GM12864 (cell line): Measurements from ENCODE around the gene DHCR7.

Source experiments
- DNase-seq: peaks from one replicate; pipeline ENCODE4 v3.0.0-alpha.2; 2011; ENCODE audit warnings: low read depth
- H3K4me3 ChIP-seq: 2 replicates; pipeline ENCODE4 v1.5.1; 2011; ENCODE audit warnings: mild to moderate bottlenecking, low read depth, low read length, control low read depth
- TF ChIP-seq, protein P1 (sequence below): IDR thresholded peaks from 2 replicates; pipeline ENCODE4 v1.5.1; 2011; ENCODE audit warnings: low read depth, mild to moderate bottlenecking, moderate library complexity, low read length, control low read depth, inconsistent platforms; ENCODE audit errors: missing control alignments

The DHCR7 gene

DNA sequence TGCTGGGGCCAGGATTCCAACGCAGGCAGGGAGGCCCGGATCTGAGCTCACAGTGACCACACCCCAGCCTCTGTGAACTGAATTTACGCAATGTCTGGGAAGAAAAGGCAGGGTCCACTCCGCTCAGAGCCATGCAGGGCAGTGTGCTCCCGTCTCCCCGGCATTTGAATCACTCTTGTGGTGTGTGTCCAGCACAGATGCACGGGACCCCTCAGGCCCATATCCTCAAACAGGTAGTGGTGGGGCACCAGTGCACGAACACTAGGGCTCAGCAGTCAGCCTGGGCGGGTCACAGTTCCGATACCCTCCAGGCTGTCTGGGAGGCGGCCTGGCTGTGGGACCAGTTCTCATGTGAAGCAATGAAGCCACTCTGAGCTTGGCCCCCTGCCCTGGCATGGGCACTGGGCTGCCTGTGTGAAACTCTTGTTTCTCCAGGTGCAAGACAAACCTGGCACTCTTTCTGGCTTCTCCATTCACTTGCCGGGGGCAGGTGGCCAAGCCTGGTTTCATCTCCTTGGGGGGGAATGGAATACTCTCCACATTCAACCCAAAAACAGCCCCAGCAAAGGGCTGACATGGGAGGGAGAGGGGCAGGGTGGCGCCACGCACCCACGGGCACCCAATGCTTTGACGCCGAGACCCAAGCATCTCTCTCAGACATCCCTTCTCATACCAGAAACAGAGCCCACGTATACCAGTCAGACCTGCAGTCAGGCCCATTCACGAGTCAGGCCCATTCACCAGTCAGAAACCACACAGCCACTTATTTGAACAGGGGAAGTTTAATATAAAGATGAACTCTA, 14.3 kb downstream of the DHCR7 start:
- DNase-seq, result no peak
- H3K4me3 ChIP-seq, result no peak overlapping the region
- TF ChIP-seq, protein P1, sequence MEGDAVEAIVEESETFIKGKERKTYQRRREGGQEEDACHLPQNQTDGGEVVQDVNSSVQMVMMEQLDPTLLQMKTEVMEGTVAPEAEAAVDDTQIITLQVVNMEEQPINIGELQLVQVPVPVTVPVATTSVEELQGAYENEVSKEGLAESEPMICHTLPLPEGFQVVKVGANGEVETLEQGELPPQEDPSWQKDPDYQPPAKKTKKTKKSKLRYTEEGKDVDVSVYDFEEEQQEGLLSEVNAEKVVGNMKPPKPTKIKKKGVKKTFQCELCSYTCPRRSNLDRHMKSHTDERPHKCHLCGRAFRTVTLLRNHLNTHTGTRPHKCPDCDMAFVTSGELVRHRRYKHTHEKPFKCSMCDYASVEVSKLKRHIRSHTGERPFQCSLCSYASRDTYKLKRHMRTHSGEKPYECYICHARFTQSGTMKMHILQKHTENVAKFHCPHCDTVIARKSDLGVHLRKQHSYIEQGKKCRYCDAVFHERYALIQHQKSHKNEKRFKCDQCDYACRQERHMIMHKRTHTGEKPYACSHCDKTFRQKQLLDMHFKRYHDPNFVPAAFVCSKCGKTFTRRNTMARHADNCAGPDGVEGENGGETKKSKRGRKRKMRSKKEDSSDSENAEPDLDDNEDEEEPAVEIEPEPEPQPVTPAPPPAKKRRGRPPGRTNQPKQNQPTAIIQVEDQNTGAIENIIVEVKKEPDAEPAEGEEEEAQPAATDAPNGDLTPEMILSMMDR, result no peak

DNA sequence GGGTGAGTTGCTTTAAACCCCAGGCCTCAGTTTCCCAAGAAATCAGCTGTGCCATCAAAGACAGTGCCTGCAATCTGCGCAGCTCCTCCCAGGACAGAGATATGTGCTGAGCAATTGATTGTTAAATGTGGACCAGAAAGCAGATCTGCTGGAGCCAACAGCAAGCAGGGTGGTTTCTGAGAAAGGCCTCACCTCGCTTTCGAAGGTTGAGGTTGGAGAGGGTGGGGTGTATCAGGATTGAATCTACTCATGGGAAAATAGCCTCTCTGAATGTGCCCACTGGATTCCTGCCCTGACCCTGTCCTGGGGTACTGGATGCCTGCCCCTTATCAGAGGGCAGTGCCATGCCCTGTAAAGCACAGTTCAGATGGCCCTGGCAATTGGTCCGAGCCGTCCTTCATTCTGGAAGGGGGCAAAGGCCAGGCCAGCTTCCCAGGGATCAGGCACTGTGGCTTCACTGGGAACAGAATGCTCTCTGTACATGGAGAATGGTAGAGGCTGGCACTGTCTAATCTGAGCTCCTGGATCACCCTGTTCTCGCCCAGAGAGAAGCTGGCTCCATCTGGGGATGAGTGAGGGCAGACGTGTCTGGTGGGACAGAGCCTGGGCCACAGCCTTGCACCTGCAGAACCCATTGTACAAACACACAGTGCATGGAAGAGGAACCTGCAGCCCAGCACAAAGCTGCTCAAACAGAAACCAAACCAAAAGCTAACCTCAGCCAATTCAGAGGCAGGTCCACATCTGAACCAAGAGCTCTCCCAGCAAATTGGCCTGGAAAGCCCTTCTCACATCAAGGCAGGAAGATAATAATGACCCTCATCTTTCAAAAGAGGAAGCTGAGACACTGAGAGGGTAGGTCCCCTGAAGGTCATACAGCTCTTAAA, 15.2 kb downstream of the DHCR7 start:
- DNase-seq, result no peak
- no peak overlapping the region for H3K4me3 ChIP-seq
- TF ChIP-seq, protein P1, result no peak

DNA sequence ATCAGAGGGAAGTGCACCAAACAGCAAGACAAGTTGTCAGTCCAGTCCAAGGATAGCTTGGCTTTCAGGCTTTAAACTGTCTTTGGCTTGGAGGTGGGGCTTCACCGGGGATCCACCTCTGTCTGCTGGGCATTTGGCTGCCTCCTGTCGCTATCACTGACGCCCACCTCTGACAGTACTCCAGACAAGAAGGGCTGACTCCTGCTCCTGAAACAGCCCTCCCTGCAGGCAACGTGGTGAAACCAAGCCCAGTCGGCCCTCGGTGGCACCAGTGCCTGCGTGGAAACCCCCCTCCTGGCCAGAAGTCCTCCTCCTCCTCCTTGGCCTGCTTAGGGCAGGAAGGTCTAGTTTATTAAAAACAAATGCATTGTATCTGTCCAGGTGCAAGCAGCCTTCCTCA, 16.9 kb downstream of the DHCR7 start:
- TF ChIP-seq, protein P1, result no peak
- H3K4me3 ChIP-seq, result no peak overlapping the region
- no peak for DNase-seq

DNA sequence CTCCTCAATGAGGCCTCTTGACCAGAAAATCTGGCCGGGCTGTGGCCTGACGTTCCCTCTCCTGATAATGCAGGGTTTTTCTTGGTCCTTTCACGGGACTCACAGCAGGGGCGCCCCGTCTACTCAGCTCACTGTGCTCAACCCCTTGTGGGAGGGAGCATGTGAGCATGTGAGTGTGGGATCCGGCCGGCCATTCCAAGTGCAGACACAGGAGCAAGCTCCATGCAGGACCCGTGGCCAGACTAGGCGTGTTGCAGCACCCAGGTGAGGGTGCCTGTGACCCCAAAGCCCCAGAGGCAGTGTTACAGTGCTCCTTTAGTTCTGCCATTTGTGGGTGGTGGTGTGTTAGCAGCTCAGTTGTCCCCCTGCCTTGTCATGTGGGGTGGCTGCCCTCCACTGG, 18.0 kb downstream of the DHCR7 start:
- no peak overlapping the region for H3K4me3 ChIP-seq
- TF ChIP-seq, protein P1, result no peak
- no peak for DNase-seq

DNA sequence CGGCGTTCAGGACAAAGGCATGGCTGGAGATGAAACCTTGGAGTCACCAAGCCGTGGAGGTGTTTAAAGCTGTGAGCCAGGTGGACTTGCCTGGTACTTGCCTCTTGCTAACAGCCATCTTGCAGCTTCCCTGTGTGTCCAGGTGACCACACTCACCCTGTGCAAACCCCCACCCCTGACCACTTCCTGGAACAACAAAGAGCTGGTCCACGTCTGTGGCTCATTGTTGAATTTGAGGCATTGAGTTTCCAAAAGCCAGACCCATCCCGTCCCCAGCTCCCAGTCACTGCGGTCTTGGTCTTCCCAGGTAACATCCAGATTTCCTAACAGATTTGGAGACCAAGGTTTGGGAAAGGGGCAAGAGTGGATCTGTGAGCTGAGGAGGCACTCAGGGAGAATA, 18.5 kb downstream of the DHCR7 start:
- no peak for DNase-seq
- H3K4me3 ChIP-seq, result no peak overlapping the region
- TF ChIP-seq, protein P1, result no peak

DNA sequence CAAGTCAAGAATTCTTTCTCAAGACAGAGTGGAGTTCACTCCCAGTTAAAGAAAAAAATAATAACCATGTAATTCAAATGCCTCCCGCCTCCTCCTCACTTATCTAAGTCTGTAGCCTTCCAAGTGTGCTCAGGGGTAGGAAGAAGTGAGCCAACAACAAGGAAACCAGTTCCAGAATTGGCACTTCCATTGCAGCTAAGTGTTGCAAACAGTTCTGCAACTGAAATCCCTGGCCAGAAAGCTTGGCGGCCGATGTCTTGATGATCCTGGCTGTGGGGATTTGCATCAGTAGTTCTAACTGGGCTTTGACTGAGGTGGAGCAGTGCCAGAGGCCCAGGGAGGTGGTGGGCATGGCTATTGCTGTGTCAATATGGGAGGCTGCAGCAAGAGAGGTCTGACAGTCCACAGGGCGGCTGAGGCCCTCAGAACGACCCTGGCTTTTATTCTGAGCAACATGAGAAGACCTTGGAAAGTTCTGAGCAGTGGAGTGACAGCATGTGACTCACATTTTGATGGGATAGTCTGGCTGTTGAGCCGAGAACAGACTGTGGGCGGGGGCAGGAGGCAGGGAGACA, 19.2 kb downstream of the DHCR7 start:
- TF ChIP-seq, protein P1, result no peak
- no peak for DNase-seq
- no peak overlapping the region for H3K4me3 ChIP-seq
